DOHH2 (cell line): ENCODE results near the gene TFF2.

Source experiments
- EZH2phosphoT487 ChIP-seq: fragments of 200-600 bp; sonication (generic); IDR thresholded peaks from 2 replicates; pipeline ENCODE4 v1.6.1; 2017; ENCODE audit warnings: borderline replicate concordance, mild to moderate bottlenecking, antibody characterized with exemption, low read length, moderate library complexity, mixed read lengths
- TF ChIP-seq, protein P1 (sequence below): fragments of 200-600 bp; sonication (generic); IDR thresholded peaks from one replicate; pipeline ENCODE4 v1.5.1; 2014; ENCODE audit warnings: antibody characterized with exemption, mild to moderate bottlenecking, low read depth, low read length; ENCODE audit not compliant: poor library complexity, severe bottlenecking

DNA sequence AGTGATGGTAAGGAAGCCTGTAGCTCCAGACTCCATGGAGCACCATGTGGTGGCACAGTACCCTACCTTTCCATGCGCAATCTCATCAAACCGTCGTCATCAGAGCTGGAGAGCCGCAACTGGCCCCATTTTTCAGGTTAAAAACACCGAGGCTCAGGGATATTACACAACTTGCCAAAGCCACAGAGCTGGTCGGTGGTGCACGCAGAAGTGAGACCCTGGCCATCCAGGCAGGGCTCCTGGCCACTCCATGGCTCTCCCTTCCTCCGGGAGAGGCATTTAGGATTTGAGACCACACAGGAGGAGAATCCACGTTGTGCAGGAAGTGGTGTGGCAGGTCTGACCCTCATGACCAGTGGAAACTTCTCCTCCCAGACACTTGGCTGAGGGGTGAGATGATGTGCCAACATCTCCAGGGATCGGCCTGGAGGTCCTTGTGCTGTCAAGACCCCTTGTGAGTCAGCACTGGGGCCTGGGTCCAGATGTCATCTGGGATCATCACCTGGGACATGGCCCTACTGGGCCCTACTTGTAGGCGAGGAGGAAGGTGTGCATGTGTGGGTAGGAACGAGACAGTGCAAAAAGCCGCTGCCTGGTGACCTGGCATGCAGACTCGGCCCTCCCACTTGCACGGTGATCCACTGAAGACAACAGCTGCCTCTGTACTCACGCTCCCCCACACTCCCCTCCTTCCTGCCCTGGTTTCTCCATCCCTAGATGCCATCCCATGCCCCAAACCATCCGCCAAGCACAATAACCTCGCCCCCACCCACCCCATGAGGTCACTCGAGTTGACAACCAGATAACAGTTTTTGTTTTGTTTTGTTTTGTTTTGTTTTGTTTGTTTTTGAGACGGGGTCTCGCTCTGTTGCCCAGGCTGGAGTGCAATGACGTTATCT, 46.0 kb downstream of the TFF2 start:
- TF ChIP-seq, protein P1, sequence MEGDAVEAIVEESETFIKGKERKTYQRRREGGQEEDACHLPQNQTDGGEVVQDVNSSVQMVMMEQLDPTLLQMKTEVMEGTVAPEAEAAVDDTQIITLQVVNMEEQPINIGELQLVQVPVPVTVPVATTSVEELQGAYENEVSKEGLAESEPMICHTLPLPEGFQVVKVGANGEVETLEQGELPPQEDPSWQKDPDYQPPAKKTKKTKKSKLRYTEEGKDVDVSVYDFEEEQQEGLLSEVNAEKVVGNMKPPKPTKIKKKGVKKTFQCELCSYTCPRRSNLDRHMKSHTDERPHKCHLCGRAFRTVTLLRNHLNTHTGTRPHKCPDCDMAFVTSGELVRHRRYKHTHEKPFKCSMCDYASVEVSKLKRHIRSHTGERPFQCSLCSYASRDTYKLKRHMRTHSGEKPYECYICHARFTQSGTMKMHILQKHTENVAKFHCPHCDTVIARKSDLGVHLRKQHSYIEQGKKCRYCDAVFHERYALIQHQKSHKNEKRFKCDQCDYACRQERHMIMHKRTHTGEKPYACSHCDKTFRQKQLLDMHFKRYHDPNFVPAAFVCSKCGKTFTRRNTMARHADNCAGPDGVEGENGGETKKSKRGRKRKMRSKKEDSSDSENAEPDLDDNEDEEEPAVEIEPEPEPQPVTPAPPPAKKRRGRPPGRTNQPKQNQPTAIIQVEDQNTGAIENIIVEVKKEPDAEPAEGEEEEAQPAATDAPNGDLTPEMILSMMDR: no peak
- no peak for TF ChIP-seq EZH2phosphoT487
